SK-N-SH (cell line): ENCODE measurements around the gene RAD23B. TPM values are rescaled to one million over a fixed set of nuclear protein-coding genes. Genes with fewer than 3 reads are reported as not detected.

ENCODE experiments used
- CTCF ChIA-PET: fragments of 300-600, 350-600 bp; formaldehyde crosslinking; extraction: SDS; loops from one replicate; lab custom pipeline; 2021; lab: Yijun Ruan, JAX
- POLR2A ChIA-PET: fragments of 350-600 bp; sonication (Branson Sonifier 250); formaldehyde crosslinking; extraction: SDS; loops from one replicate; lab custom pipeline; 2020; ENCODE audit warnings: antibody characterized with exemption, inconsistent platforms; lab: Yijun Ruan, JAX
- DNase-seq: peaks from one replicate; pipeline ENCODE4 v3.0.0; 2012
- H2AFZ ChIP-seq: fragments of 200-600 bp; sonication (generic); 2 replicates; pipeline ENCODE4 v1.8.1; 2016; ENCODE audit warnings: antibody characterized with exemption, mild to moderate bottlenecking, low read depth
- H3F3A ChIP-seq: fragments of 200-600 bp; sonication (generic); replicated peaks from 2 replicates; pipeline ENCODE3; 2016; ENCODE audit warnings: antibody characterized with exemption, mild to moderate bottlenecking; ENCODE audit not compliant: insufficient read depth
- H3K27ac ChIP-seq, 2 experiments: fragments of 200-500 bp in 1 of 2; fragments of 200-600 bp in 1 of 2; sonication (Bioruptor generic) in 1 of 2; sonication (generic), shearing (Covaris generic) in 1 of 2; 2 replicates each; pipeline versions ENCODE4 v1.5.1 to v1.6.1; 2014 to 2016; ENCODE audit warnings: low read depth in 2 of 2, inconsistent platforms in 1 of 2, low read length in 1 of 2, mild to moderate bottlenecking in 1 of 2, mixed read lengths in 1 of 2
- H3K27me3 ChIP-seq: fragments of 200-600 bp; sonication (generic), shearing (Covaris generic); 2 replicates; pipeline ENCODE4 v1.6.1; 2016; ENCODE audit warnings: mixed run types; ENCODE audit not compliant: insufficient read depth
- H3K36me3 ChIP-seq, 2 experiments: fragments of 200-500 bp in 1 of 2; fragments of 200-600 bp in 1 of 2; sonication (Bioruptor generic) in 1 of 2; sonication (generic) in 1 of 2; replicated peaks in 1 of 2; 2 replicates each; pipeline versions ENCODE3 to v1.5.1; 2014 to 2016; ENCODE audit warnings: low read length in 1 of 2, mild to moderate bottlenecking in 1 of 2; ENCODE audit not compliant: insufficient read depth in 2 of 2, control insufficient read depth in 1 of 2
- H3K4me1 ChIP-seq, 2 experiments: fragments of 200-500 bp in 1 of 2; fragments of 200-600 bp in 1 of 2; sonication (Bioruptor generic) in 1 of 2; sonication (generic), shearing (Covaris generic) in 1 of 2; 2 replicates each; pipeline versions ENCODE4 v1.5.1 to v1.6.1; 2014 to 2016; ENCODE audit warnings: low read depth in 1 of 2, low read length in 1 of 2, mixed run types in 1 of 2; ENCODE audit not compliant: insufficient read depth in 2 of 2, control insufficient read depth in 1 of 2
- H3K4me2 ChIP-seq: fragments of 200-600 bp; sonication (generic), shearing (Covaris generic); 2 replicates; pipeline ENCODE4 v1.6.1; 2017; ENCODE audit warnings: mixed run types
- H3K4me3 ChIP-seq, 2 experiments: fragments of 200-500 bp in 1 of 2; fragments of 200-600 bp in 1 of 2; sonication (Bioruptor generic) in 1 of 2; sonication (generic), shearing (Covaris generic) in 1 of 2; 2 replicates each; pipeline versions ENCODE4 v1.5.1 to v1.8.1; 2014 to 2016; ENCODE audit warnings: low read depth in 2 of 2, inconsistent platforms in 1 of 2, low read length in 1 of 2, mild to moderate bottlenecking in 1 of 2, mixed read lengths in 1 of 2, moderate library complexity in 1 of 2
- H3K79me2 ChIP-seq: fragments of 200-600 bp; sonication (generic); 2 replicates; pipeline ENCODE4 v1.8.1; 2017; ENCODE audit warnings: mild to moderate bottlenecking; ENCODE audit not compliant: insufficient read depth
- H3K9ac ChIP-seq: fragments of 200-600 bp; sonication (generic); 2 replicates; pipeline ENCODE4 v1.6.1; 2017; ENCODE audit warnings: mixed run types
- H3K9me2 ChIP-seq: fragments of 200-600 bp; sonication (generic); 2 replicates; pipeline ENCODE4 v1.6.1; 2017; ENCODE audit warnings: mixed run types
- H3K9me3 ChIP-seq: fragments of 200-600 bp; sonication (generic); 2 replicates; pipeline ENCODE4 v1.6.1; 2017; ENCODE audit warnings: mixed run types, mild to moderate bottlenecking, moderate library complexity
- H4K20me1 ChIP-seq: fragments of 200-600 bp; sonication (generic); 2 replicates; pipeline ENCODE4 v1.6.1; 2017; ENCODE audit warnings: mild to moderate bottlenecking, mixed run types; ENCODE audit not compliant: insufficient read depth
- CHD2 ChIP-seq: fragments of 150-350 bp; IDR thresholded peaks from 2 replicates; pipeline ENCODE4 v1.6.1; 2018; ENCODE audit warnings: low read length; ENCODE audit not compliant: partially characterized antibody
- EZH2phosphoT487 ChIP-seq: fragments of 200-600 bp; sonication (generic); IDR thresholded peaks from 2 replicates; pipeline ENCODE4 v1.6.1; 2017; ENCODE audit warnings: low read depth, mixed run types, mild to moderate bottlenecking, antibody characterized with exemption, moderate library complexity, borderline replicate concordance
- FOXJ3 ChIP-seq: sonication (generic); formaldehyde crosslinking; IDR thresholded peaks from 2 replicates; pipeline ENCODE4 v1.5.1; 2020; ENCODE audit warnings: mild to moderate bottlenecking, missing genetic modification reagents
- GABPA ChIP-seq: IDR thresholded peaks from 2 replicates; pipeline ENCODE4 v1.4.0; 2012; ENCODE audit warnings: low read depth, mild to moderate bottlenecking
- MAX ChIP-seq: IDR thresholded peaks from 2 replicates; pipeline ENCODE4 v1.4.0; 2012; ENCODE audit warnings: low read depth
- SIN3A ChIP-seq: IDR thresholded peaks from 2 replicates; pipeline ENCODE4 v1.6.1; 2012; ENCODE audit warnings: low read depth, mild to moderate bottlenecking, low read length, moderate library complexity, borderline replicate concordance
- TAF1 ChIP-seq: IDR thresholded peaks from 2 replicates; pipeline ENCODE4 v1.6.1; 2012; ENCODE audit warnings: low read depth, mild to moderate bottlenecking, low read length, moderate library complexity, borderline replicate concordance
- TCF12 ChIP-seq: IDR thresholded peaks from 2 replicates; pipeline ENCODE4 v1.4.0; 2012
- USF2 ChIP-seq: fragments of 150-350 bp; IDR thresholded peaks from 2 replicates; pipeline ENCODE4 v1.6.1; 2017; ENCODE audit warnings: antibody characterized with exemption, low read length, low read depth, borderline replicate concordance
- WGBS: methylation state at CpG from one replicate; pipeline ENCODE4 v1.1.6; 2017; ENCODE audit warnings: low lambda C conversion rate; 5-methylcytosine and 5-hydroxymethylcytosine counted together
- polyA plus RNA-seq, 3 experiments: library from polyadenylated mRNA; depleted of rRNA; stranded (reverse); fragments of >200 nt; gene quantifications; 2 replicates each; pipeline ENCODE4 v1.2.3, GENCODE V29; 2012

The RAD23B gene
- polyA plus RNA-seq, 1 of the 3 experiments (the other 2 are of a cell fraction) = 62.9 TPM

- 28% methylated on average over 13 of the region's 13 CpGs for WGBS
- Histone ChIP-seq H3K4me2 (peak overlapping the region; percentile 80), H3K27ac (peak overlapping the region; percentile 74 to 88), H3K4me1 (peaks cover 11 to 17% of the 10 kb centered on the region in 2 experiments; a peak in 2 of 4 replicates), H3K9ac (peak overlapping the region; percentile 84), H3F3A (peaks cover 8% of the 10 kb centered on the region), H2AFZ (peak overlapping the region; percentile 94), H3K9me2 (no peaks in the 10 kb centered on the region), H3K4me3 (peak overlapping the region; percentile 65 to 76), H3K9me3 (no peaks in the 10 kb centered on the region), H3K79me2 (peaks cover 40% of the 10 kb centered on the region), H4K20me1 (peaks cover 33% of the 10 kb centered on the region), H3K36me3 (peaks cover 0 to 5% of the 10 kb centered on the region in 2 experiments), H3K27me3 (no peaks in the 10 kb centered on the region)
- TF ChIP-seq MAX (no peak), USF2 (no peak), CHD2 (no peak)
- POLR2A ChIA-PET = no interaction called here
- CTCF ChIA-PET = interaction anchor here (0.6 to 1.4 kb wide), 3 partner anchors 55 to 1948 kb away, joined by 3 to 6 read pairs (median 3); no protein-coding TSS in a partner anchor
- peak; percentile 29 for DNase-seq
Observed at GRCh38 chr9:107281922-107282667, 984 bp upstream of the RAD23B start.

- no peak for DNase-seq
- Histone ChIP-seq H3K9me3 (no peaks in the 10 kb centered on the region), H3K4me1 (peaks cover 11 to 17% of the 10 kb centered on the region in 2 experiments; a peak in 2 of 4 replicates), H3K9me2 (no peaks in the 10 kb centered on the region), H3K4me3 (peak overlapping the region; percentile 93 to 98), H4K20me1 (peaks cover 51% of the 10 kb centered on the region), H3K9ac (peak overlapping the region; percentile 97), H2AFZ (0 out of 2 replicates have a peak overlapping the region, but pooled peaks have one; percentile 11), H3K27ac (peak overlapping the region; percentile 93 to 97), H3F3A (peaks cover 8% of the 10 kb centered on the region), H3K79me2 (peaks cover 58% of the 10 kb centered on the region), H3K4me2 (peak overlapping the region; percentile 87), H3K27me3 (no peaks in the 10 kb centered on the region), H3K36me3 (peaks cover 0 to 5% of the 10 kb centered on the region in 2 experiments)
- POLR2A ChIA-PET = interaction anchor here (0.6 kb wide), 1 partner anchor 18 kb away, joined by 3 read pairs; no protein-coding TSS in a partner anchor
- TF ChIP-seq EZH2phosphoT487 (no peak), CHD2 (peak; percentile 89), TCF12 (peak; percentile 6; the same call in 1 of the 2 replicates), SIN3A (no peak), GABPA (no peak), FOXJ3 (CRISPR knock-in tag) (no peak), MAX (peak; percentile 58), TAF1 (peak; percentile 69)
- 0% methylated on average over 31 of the region's 55 CpGs for WGBS
- CTCF ChIA-PET = interaction anchor here (0.6 to 1.2 kb wide), 2 partner anchors 56 to 1688 kb away, joined by 3 to 5 read pairs; no protein-coding TSS in a partner anchor
Observed at GRCh38 chr9:107283623-107284616, 841 bp downstream of the RAD23B start.
